NB4 (cell line): Measurements from ENCODE around the gene UBR7.

Experiments used
- CTCF ChIP-seq: IDR thresholded peaks from one replicate; pipeline ENCODE4 v1.5.1; 2012; ENCODE audit warnings: low read depth, low read length
- MAX ChIP-seq: IDR thresholded peaks from 2 replicates; pipeline ENCODE4 v1.6.1; 2011; ENCODE audit warnings: low read depth, low read length
- MYC ChIP-seq: IDR thresholded peaks from 2 replicates; pipeline ENCODE4 v1.6.1; 2011; ENCODE audit warnings: low read depth, low read length
- POLR2A ChIP-seq: IDR thresholded peaks from 2 replicates; pipeline ENCODE4 v1.6.1; 2011; ENCODE audit warnings: mild to moderate bottlenecking; ENCODE audit not compliant: insufficient read length; ENCODE audit errors: extremely low read depth

GRCh38 chr14:93230539-93230938 is 23.5 kb downstream of the UBR7 start:
- TF ChIP-seq CTCF (no peak), MAX (no peak), MYC (no peak), POLR2A (no peak)
